Measurements from ENCODE around the gene ITGA2. TPM values are rescaled to one million over a fixed set of nuclear protein-coding genes. Genes with fewer than 3 reads are reported as not detected.
A peak's percentile ranks its signal among the peaks of the same experiment; 100 is the strongest.
"Not testable (repeated sequence)": the region's sequence is repeated elsewhere in the genome, so short reads cannot be mapped to it uniquely, and the experiment has no call there.

The ITGA2 gene
- total and polyA plus RNA-seq, 9 of the 15 experiments (the other 6 are each of a cell fraction or from before 2014, with no cell fraction given): 0.01 to 0.09 (median 0.03) TPM; not detected in 5

- ChIA-PET CTCF (ENCODE audit: low intra/inter-chr PET ratio) (no interaction called here), POLR2A (no interaction called here)
- H3K9me1 ChIP-seq (ENCODE audit: control insufficient read depth, insufficient read depth, low read length): no peaks in the 10 kb centered on the region
- in situ Hi-C loops (cut with MboI) (no loop called here), intact Hi-C loops (cut with micrococcal nuclease) (no loop called here)
- no peaks in the 10 kb centered on the region for H3K4me1 ChIP-seq (replicated peaks in 1 of 2; ENCODE audit: control insufficient read depth in 2 of 2, insufficient read depth in 2 of 2, low read length in 2 of 2)
- ATAC-seq (no peak), DNase-seq (ENCODE audit: extremely low read depth in 1 of 4, low spot score in 3 of 4) (no peak), FAIRE-seq (peak; percentile 15)
- H4K20me1 ChIP-seq (replicated peaks; ENCODE audit: control insufficient read depth, insufficient read depth, low read length): no peaks in the 10 kb centered on the region
- no peaks in the 10 kb centered on the region for H3K9me3 ChIP-seq (replicated peaks; ENCODE audit: control insufficient read depth, insufficient read depth, low read depth, low read length)
- no peaks in the 10 kb centered on the region for H3K36me3 ChIP-seq (ENCODE audit: control insufficient read depth, insufficient read depth, low read length)
- H3K27ac ChIP-seq (ENCODE audit: extremely low read depth, low read depth, low read length): no peak overlapping the region
- no peaks in the 10 kb centered on the region for H3K79me2 ChIP-seq (ENCODE audit: control insufficient read depth, insufficient read depth, low read length)
- H2AFZ ChIP-seq (ENCODE audit: low read depth, low read length): no peak overlapping the region
- H3K27me3 ChIP-seq (ENCODE audit: control insufficient read depth in 2 of 2, insufficient read depth in 2 of 2, low read length in 2 of 2): no peaks in the 10 kb centered on the region
- no TSS peak for BruUV-seq (replicated peaks)
- TF ChIP-seq TEAD2 (tag; IDR thresholded peaks at IDR 0.05): no peak
- TF ChIP-seq SNRNP70 (optimal IDR thresholded peaks at IDR 0.05; ENCODE audit: low read depth, low read length): no peak
- no peak for TF ChIP-seq ZNF561 (CRISPR knock-in tag; conservative IDR thresholded peaks at IDR 0.05)
- no peak for TF ChIP-seq ZNF778 (CRISPR knock-in tag; IDR thresholded peaks at IDR 0.05)
- no peak for TF ChIP-seq ZNF133 (CRISPR knock-in tag; IDR thresholded peaks at IDR 0.05)
- no peak overlapping the region for H3K4me3 ChIP-seq
- 0% methylated on average over 1 of the region's 1 CpG for WGBS (ENCODE audit: insufficient coverage, low coverage, missing lambda C conversion rate)
- no peak overlapping the region for H3K4me2 ChIP-seq (ENCODE audit: insufficient read depth, low read length)
- no peak overlapping the region for H3K9ac ChIP-seq (ENCODE audit: insufficient read depth in 1 of 2, low read depth in 2 of 2, low read length in 2 of 2)
These were observed 25.5 kb upstream of the ITGA2 start for GRCh38 chr5:52963636-52964035.

GRCh38 chr5:52964138-52964537 is 25.0 kb upstream of the ITGA2 start:
- no peak overlapping the region for H3K4me2 ChIP-seq (ENCODE audit: insufficient read depth, low read length)
- BruUV-seq (replicated peaks): no TSS peak

GRCh38 chr5:52976157-52976556 is 13.0 kb upstream of the ITGA2 start:
- CTCF ChIA-PET (ENCODE audit: low intra/inter-chr PET ratio); FAIRE-seq; in situ Hi-C loops (cut with MboI): not testable (repeated sequence)

More at GRCh38 chr5:52964138-52964537, 25.0 kb upstream of the ITGA2 start:
- no peak for ATAC-seq
- TF ChIP-seq SMAD4 (CRISPR knock-in tag; conservative IDR thresholded peaks at IDR 0.05) (no peak), MTF1 (CRISPR knock-in tag; IDR thresholded peaks at IDR 0.05; ENCODE audit: borderline replicate concordance) (no peak), ZNF212 (CRISPR knock-in tag; IDR thresholded peaks at IDR 0.05) (no peak), RBM14 (IDR thresholded peaks at IDR 0.05; ENCODE audit: borderline replicate concordance, insufficient read depth, low read depth, low read length) (no peak)
- no peaks in the 10 kb centered on the region for H3K79me2 ChIP-seq (ENCODE audit: control insufficient read depth, insufficient read depth, low read length)
- no peak overlapping the region for H3K4me3 ChIP-seq
- POLR2A ChIA-PET: no interaction called here
- H3K36me3 ChIP-seq (ENCODE audit: control insufficient read depth, insufficient read depth, low read length): no peaks in the 10 kb centered on the region
- DNase-seq (ENCODE audit: extremely low read depth in 1 of 4, low spot score in 3 of 4): no peak
- H4K20me1 ChIP-seq (replicated peaks; ENCODE audit: control insufficient read depth, insufficient read depth, low read length): no peaks in the 10 kb centered on the region
- H3K27ac ChIP-seq (ENCODE audit: extremely low read depth, low read depth, low read length): no peak overlapping the region
- no peak for FAIRE-seq
- intact Hi-C loops (cut with micrococcal nuclease) (no loop called here), in situ Hi-C loops (cut with MboI) (no loop called here)
- no peaks in the 10 kb centered on the region for H3K9me1 ChIP-seq (ENCODE audit: control insufficient read depth, insufficient read depth, low read length)
- no peak overlapping the region for H3K9ac ChIP-seq (ENCODE audit: insufficient read depth in 1 of 2, low read depth in 2 of 2, low read length in 2 of 2)
- H3K27me3 ChIP-seq (ENCODE audit: control insufficient read depth in 2 of 2, insufficient read depth in 2 of 2, low read length in 2 of 2): no peaks in the 10 kb centered on the region
- 0% methylated on average over 1 of the region's 1 CpG for WGBS (ENCODE audit: insufficient coverage, low coverage, missing lambda C conversion rate)
- no peaks in the 10 kb centered on the region for H3K4me1 ChIP-seq (replicated peaks in 1 of 2; ENCODE audit: control insufficient read depth in 2 of 2, insufficient read depth in 2 of 2, low read length in 2 of 2)
- no peaks in the 10 kb centered on the region for H3K9me3 ChIP-seq (replicated peaks; ENCODE audit: control insufficient read depth, insufficient read depth, low read depth, low read length)
- no peak overlapping the region for H2AFZ ChIP-seq (ENCODE audit: low read depth, low read length)
- CTCF ChIA-PET (ENCODE audit: low intra/inter-chr PET ratio): no interaction called here

More at GRCh38 chr5:52976157-52976556, 13.0 kb upstream of the ITGA2 start:
- DNase-seq (ENCODE audit: extremely low read depth in 1 of 4, low spot score in 3 of 4); H2AFZ ChIP-seq (ENCODE audit: low read depth, low read length); H3K9me1 ChIP-seq (ENCODE audit: control insufficient read depth, insufficient read depth, low read length); H3K4me2 ChIP-seq (ENCODE audit: insufficient read depth, low read length); H3K9ac ChIP-seq (ENCODE audit: insufficient read depth in 1 of 2, low read depth in 2 of 2, low read length in 2 of 2); H3K4me3 ChIP-seq; H3K27ac ChIP-seq (ENCODE audit: extremely low read depth, low read depth, low read length); H4K20me1 ChIP-seq (replicated peaks; ENCODE audit: control insufficient read depth, insufficient read depth, low read length); BruUV-seq (replicated peaks); H3K79me2 ChIP-seq (ENCODE audit: control insufficient read depth, insufficient read depth, low read length); intact Hi-C loops (cut with micrococcal nuclease); H3K4me1 ChIP-seq (replicated peaks in 1 of 2; ENCODE audit: control insufficient read depth in 2 of 2, insufficient read depth in 2 of 2, low read length in 2 of 2); H3K9me3 ChIP-seq (replicated peaks; ENCODE audit: control insufficient read depth, insufficient read depth, low read depth, low read length); ATAC-seq; H3K36me3 ChIP-seq (ENCODE audit: control insufficient read depth, insufficient read depth, low read length); H3K27me3 ChIP-seq (ENCODE audit: control insufficient read depth in 2 of 2, insufficient read depth in 2 of 2, low read length in 2 of 2): not testable (repeated sequence)
- POLR2A ChIA-PET: interaction anchor here (1.1 kb wide), 1 partner anchor 8 kb away, joined by 3 read pairs; no protein-coding TSS in a partner anchor
- WGBS (ENCODE audit: insufficient coverage, low coverage, missing lambda C conversion rate): 1% methylated on average over 7 of the region's 7 CpGs

Data from K562 (cell line).